ENCODE data around the gene SLC5A11. TPM values are rescaled to one million over a fixed set of nuclear protein-coding genes. Genes with fewer than 3 reads are reported as not detected.

Gene SLC5A11
- polyA plus RNA-seq, 1 experiment, result not detected

GRCh38 chr16:24953721-24954120, 108.0 kb downstream of the SLC5A11 start:
- ChIA-PET CTCF (interaction anchor here (2.0 kb wide), 1 partner anchor 10 kb away, joined by 6 read pairs; no protein-coding TSS in a partner anchor), POLR2A (no interaction called here)
- no peaks in the 10 kb centered on the region for H3K27me3 ChIP-seq (ENCODE audit: control insufficient read depth, insufficient read depth, low read length)
- peaks cover 21% of the 10 kb centered on the region for H3K36me3 ChIP-seq (ENCODE audit: control insufficient read depth, insufficient read depth, low read length)
- no peak overlapping the region for H3K4me3 ChIP-seq (ENCODE audit: low read depth, low read length)
- no peak for DNase-seq (ENCODE audit: low read depth)
- no peak for TF ChIP-seq CTCF (IDR thresholded peaks at IDR 0.05; ENCODE audit: insufficient read depth, low read depth, low read length)

- H3K36me3 ChIP-seq (ENCODE audit: control insufficient read depth, insufficient read depth, low read length), result peaks cover 22% of the 10 kb centered on the region
- H3K27me3 ChIP-seq (ENCODE audit: control insufficient read depth, insufficient read depth, low read length), result no peaks in the 10 kb centered on the region
- DNase-seq (ENCODE audit: low read depth), result no peak
- H3K4me3 ChIP-seq (ENCODE audit: low read depth, low read length), result no peak overlapping the region
- CTCF ChIA-PET, result interaction anchor here (2.0 kb wide), 1 partner anchor 10 kb away, joined by 6 read pairs; no protein-coding TSS in a partner anchor
- TF ChIP-seq CTCF (IDR thresholded peaks at IDR 0.05; ENCODE audit: insufficient read depth, low read depth, low read length), result no peak
- POLR2A ChIA-PET, result no interaction called here
Observed at GRCh38 chr16:24954137-24954536, 108.4 kb downstream of the SLC5A11 start.

- CTCF ChIA-PET, result interaction anchor here (0.6 kb wide), 1 partner anchor 40 kb away, joined by 3 read pairs; no protein-coding TSS in a partner anchor
- Histone ChIP-seq H3K4me3 (ENCODE audit: low read depth, low read length) (no peak overlapping the region), H3K27me3 (ENCODE audit: control insufficient read depth, insufficient read depth, low read length) (no peaks in the 10 kb centered on the region), H3K36me3 (ENCODE audit: control insufficient read depth, insufficient read depth, low read length) (peaks cover 20% of the 10 kb centered on the region)
- TF ChIP-seq CTCF (IDR thresholded peaks at IDR 0.05; ENCODE audit: insufficient read depth, low read depth, low read length), result no peak
- no peak for DNase-seq (ENCODE audit: low read depth)
- POLR2A ChIA-PET, result no interaction called here
Observed at GRCh38 chr16:24955975-24956731, 110.4 kb downstream of the SLC5A11 start.

GRCh38 chr16:24957887-24958286, 112.1 kb downstream of the SLC5A11 start:
- no peaks in the 10 kb centered on the region for H3K27me3 ChIP-seq (ENCODE audit: control insufficient read depth, insufficient read depth, low read length)
- ChIA-PET POLR2A (no interaction called here), CTCF (no interaction called here)
- peaks cover 20% of the 10 kb centered on the region for H3K36me3 ChIP-seq (ENCODE audit: control insufficient read depth, insufficient read depth, low read length)
- TF ChIP-seq CTCF (IDR thresholded peaks at IDR 0.05; ENCODE audit: insufficient read depth, low read depth, low read length), result no peak
- H3K4me3 ChIP-seq (ENCODE audit: low read depth, low read length), result no peak overlapping the region
- DNase-seq (ENCODE audit: low read depth), result no peak

Other genes with a start within 250 kb of the SLC5A11 start
- gene TNRC6A, start 116.3 kb upstream of the SLC5A11 start, polyA plus RNA-seq (2011; rRNA removed), result 44.8 and 49.6 TPM in 2 replicates
- 28.2 and 30.2 TPM in 2 replicates for gene ARHGAP17, start 169.4 kb downstream of the SLC5A11 start, polyA plus RNA-seq (2011; rRNA removed)

Data from BJ (cell line).